WI38 (cell line): Measurements from ENCODE around the gene ISL2.

Experiments used
- H3K4me3 ChIP-seq: 2 replicates; pipeline ENCODE4 v1.5.1; 2011; ENCODE audit warnings: low read depth, mild to moderate bottlenecking, control low read depth, low read length
- CTCF ChIP-seq: IDR thresholded peaks from 2 replicates; pipeline ENCODE4 v1.5.1; 2012; ENCODE audit warnings: low read depth, mild to moderate bottlenecking, control low read depth, low read length

Gene ISL2

GRCh38 chr15:76380249-76380648 is 43.7 kb downstream of the ISL2 start:
- TF ChIP-seq CTCF = no peak
- no peak overlapping the region for H3K4me3 ChIP-seq

- H3K4me3 ChIP-seq = no peak overlapping the region
- TF ChIP-seq CTCF = no peak
Measured at GRCh38 chr15:76381366-76381765, 44.8 kb downstream of the ISL2 start.

GRCh38 chr15:76382987-76383728 is 46.6 kb downstream of the ISL2 start:
- no peak for TF ChIP-seq CTCF

GRCh38 chr15:76384409-76384808 is 47.8 kb downstream of the ISL2 start:
- TF ChIP-seq CTCF = no peak
- H3K4me3 ChIP-seq = no peak overlapping the region

More at GRCh38 chr15:76382987-76383728, 46.6 kb downstream of the ISL2 start:
- H3K4me3 ChIP-seq = no peak overlapping the region

- TF ChIP-seq CTCF = no peak
- no peak overlapping the region for H3K4me3 ChIP-seq
Measured at GRCh38 chr15:76386178-76386577, 49.6 kb downstream of the ISL2 start.

- TF ChIP-seq CTCF = no peak
- no peak overlapping the region for H3K4me3 ChIP-seq
Measured at GRCh38 chr15:76386926-76387325, 50.4 kb downstream of the ISL2 start.

- no peak overlapping the region for H3K4me3 ChIP-seq
- TF ChIP-seq CTCF = no peak
Measured at GRCh38 chr15:76390571-76390970, 54.0 kb downstream of the ISL2 start.
